ENCODE results near the gene DLGAP1. TPM values are rescaled to one million over a fixed set of nuclear protein-coding genes. Genes with fewer than 3 reads are reported as not detected.

Gene DLGAP1
- total RNA-seq, 1 experiment from 2014 or later: 23.0 TPM

DNA sequence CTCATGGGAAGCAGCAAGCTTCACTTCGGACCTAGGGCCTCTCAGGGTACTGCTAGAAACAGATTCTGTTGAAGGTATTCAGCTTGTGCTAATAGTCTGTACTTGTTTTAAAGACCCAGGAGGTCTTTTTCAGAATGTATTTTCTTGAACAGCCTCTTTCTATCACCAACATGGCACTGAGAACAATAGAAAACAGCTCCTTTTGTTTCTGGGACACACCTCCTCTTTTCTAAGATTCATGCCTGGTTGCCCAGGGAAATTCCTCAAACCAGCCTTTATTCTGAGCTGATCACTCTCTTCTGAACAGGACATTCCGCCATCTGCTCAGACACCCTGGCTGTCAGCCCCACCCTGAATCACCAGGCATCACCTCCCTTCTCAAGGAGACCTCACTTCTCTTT is 615.5 kb downstream of the DLGAP1 start (continued):
- TF ChIP-seq, protein P1, sequence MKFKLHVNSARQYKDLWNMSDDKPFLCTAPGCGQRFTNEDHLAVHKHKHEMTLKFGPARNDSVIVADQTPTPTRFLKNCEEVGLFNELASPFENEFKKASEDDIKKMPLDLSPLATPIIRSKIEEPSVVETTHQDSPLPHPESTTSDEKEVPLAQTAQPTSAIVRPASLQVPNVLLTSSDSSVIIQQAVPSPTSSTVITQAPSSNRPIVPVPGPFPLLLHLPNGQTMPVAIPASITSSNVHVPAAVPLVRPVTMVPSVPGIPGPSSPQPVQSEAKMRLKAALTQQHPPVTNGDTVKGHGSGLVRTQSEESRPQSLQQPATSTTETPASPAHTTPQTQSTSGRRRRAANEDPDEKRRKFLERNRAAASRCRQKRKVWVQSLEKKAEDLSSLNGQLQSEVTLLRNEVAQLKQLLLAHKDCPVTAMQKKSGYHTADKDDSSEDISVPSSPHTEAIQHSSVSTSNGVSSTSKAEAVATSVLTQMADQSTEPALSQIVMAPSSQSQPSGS (CRISPR knock-in tag; IDR thresholded peaks at IDR 0.05; ENCODE audit: borderline replicate concordance, low read depth): no peak
- TF ChIP-seq SOX15 (CRISPR knock-in tag; IDR thresholded peaks at IDR 0.05): no peak

DNA sequence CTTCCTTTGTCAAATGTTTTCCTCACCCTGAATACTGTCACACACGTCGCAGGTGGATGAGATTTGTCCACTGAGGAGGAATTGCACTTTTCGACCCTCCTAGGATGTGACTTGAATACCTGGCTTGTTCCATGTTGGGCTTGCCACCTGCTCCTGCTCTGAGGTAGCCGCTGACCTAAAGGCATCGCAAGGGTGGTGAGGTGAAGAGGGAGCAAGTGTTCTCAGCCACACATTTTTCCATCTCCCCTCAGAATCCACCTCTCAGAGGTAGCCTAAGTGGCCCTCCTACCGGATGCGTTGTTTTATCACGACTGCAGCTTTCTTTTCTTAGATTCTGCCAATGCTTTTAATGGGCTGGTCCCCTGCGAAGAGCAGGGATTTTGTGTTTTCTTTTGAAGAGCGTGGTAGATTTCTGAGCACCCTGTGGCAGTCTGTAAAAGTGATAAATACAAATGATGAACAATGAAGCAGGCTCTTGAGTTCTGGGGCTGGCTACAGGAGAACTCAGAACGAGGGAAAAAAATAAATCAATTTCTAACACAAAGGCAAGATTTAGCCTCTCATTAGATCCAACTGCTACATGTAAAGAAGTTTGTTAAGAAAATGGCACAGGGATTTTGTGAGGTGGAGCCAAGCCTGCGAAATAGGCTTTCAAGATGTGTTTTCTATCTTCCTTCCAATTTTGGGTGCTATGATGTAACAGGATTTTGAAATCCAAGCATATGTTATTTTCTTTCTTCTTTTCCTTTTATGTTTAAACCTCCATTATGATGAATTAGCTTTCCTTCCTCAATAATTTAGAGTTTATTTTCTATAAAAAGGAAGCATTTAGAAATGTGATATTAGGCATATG is 618.4 kb downstream of the DLGAP1 start:
- H3K9me3 Mint-ChIP-seq: 0 out of 2 replicates have a peak, but pooled peaks cover 3% of the 10 kb centered on the region
- TF ChIP-seq NFYB (CRISPR knock-in tag; conservative IDR thresholded peaks at IDR 0.05; ENCODE audit: low read depth) (no peak), FOXJ3 (CRISPR knock-in tag; IDR thresholded peaks at IDR 0.05; ENCODE audit: borderline replicate concordance) (no peak), RORB (CRISPR knock-in tag; IDR thresholded peaks at IDR 0.05) (no peak)
- TF ChIP-seq, protein P2, sequence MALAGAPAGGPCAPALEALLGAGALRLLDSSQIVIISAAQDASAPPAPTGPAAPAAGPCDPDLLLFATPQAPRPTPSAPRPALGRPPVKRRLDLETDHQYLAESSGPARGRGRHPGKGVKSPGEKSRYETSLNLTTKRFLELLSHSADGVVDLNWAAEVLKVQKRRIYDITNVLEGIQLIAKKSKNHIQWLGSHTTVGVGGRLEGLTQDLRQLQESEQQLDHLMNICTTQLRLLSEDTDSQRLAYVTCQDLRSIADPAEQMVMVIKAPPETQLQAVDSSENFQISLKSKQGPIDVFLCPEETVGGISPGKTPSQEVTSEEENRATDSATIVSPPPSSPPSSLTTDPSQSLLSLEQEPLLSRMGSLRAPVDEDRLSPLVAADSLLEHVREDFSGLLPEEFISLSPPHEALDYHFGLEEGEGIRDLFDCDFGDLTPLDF (CRISPR knock-in tag; IDR thresholded peaks at IDR 0.05): no peak
- POLR2A ChIA-PET: no interaction called here
- H3K27ac Mint-ChIP-seq: peak overlapping the region; percentile 68; the same call in 1 of the 2 replicates
- peak; percentile 57; the same call in 1 of the 2 replicates for ATAC-seq
- no peaks in the 10 kb centered on the region for H3K27me3 Mint-ChIP-seq (ENCODE audit: low read depth)
- CTCF ChIA-PET: no interaction called here
- peaks cover 37% of the 10 kb centered on the region for H3K4me1 Mint-ChIP-seq
- DNase-seq (ENCODE audit: low spot score): no peak
- H3K36me3 Mint-ChIP-seq: no peaks in the 10 kb centered on the region
- no peak overlapping the region for H3K4me3 Mint-ChIP-seq

- POLR2A ChIA-PET: interaction anchor here (0.7 kb wide), 1 partner anchor 359 kb away, joined by 3 read pairs; no protein-coding TSS in a partner anchor
- ATAC-seq: 0 out of 2 replicates have a peak, but pooled peaks have one; percentile 36
- CTCF ChIA-PET: interaction anchor here (0.7 to 1.4 kb wide), 3 partner anchors 8 to 139 kb away, joined by 3 to 5 read pairs (median 3); no protein-coding TSS in a partner anchor
- no peak overlapping the region for H3K27ac Mint-ChIP-seq
- DNase-seq (ENCODE audit: low spot score): no peak
- peaks cover 33% of the 10 kb centered on the region for H3K4me1 Mint-ChIP-seq
- H3K4me3 Mint-ChIP-seq: no peak overlapping the region
- H3K36me3 Mint-ChIP-seq: no peaks in the 10 kb centered on the region
- H3K9me3 Mint-ChIP-seq: 0 out of 2 replicates have a peak, but pooled peaks cover 3% of the 10 kb centered on the region
- no peaks in the 10 kb centered on the region for H3K27me3 Mint-ChIP-seq (ENCODE audit: low read depth)
- TF ChIP-seq TEAD4 (CRISPR knock-in tag; IDR thresholded peaks at IDR 0.05): no peak
- no peak for TF ChIP-seq NFE2L1 (CRISPR knock-in tag; IDR thresholded peaks at IDR 0.05)
- TF ChIP-seq SMAD3 (CRISPR knock-in tag; IDR thresholded peaks at IDR 0.05; ENCODE audit: borderline replicate concordance): no peak
- TF ChIP-seq GABPB1 (CRISPR knock-in tag; IDR thresholded peaks at IDR 0.05): no peak
- TF ChIP-seq PRRX2 (CRISPR knock-in tag; IDR thresholded peaks at IDR 0.05): no peak
- TF ChIP-seq ZNF532 (CRISPR knock-in tag; IDR thresholded peaks at IDR 0.05; ENCODE audit: borderline replicate concordance): no peak
- TF ChIP-seq EMX1 (CRISPR knock-in tag; IDR thresholded peaks at IDR 0.05): no peak
- no peak for TF ChIP-seq SMAD4 (CRISPR knock-in tag; IDR thresholded peaks at IDR 0.05)
- TF ChIP-seq OVOL2 (CRISPR knock-in tag; IDR thresholded peaks at IDR 0.05; ENCODE audit: borderline replicate concordance): no peak
- TF ChIP-seq MYBL2 (CRISPR knock-in tag; IDR thresholded peaks at IDR 0.05): no peak
- TF ChIP-seq RELA (CRISPR knock-in tag; IDR thresholded peaks at IDR 0.05; ENCODE audit: borderline replicate concordance): no peak
- TF ChIP-seq, protein P3, sequence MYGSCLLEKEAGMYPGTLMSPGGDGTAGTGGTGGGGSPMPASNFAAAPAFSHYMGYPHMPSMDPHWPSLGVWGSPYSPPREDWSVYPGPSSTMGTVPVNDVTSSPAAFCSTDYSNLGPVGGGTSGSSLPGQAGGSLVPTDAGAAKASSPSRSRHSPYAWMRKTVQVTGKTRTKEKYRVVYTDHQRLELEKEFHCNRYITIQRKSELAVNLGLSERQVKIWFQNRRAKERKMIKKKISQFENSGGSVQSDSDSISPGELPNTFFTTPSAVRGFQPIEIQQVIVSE (CRISPR knock-in tag; IDR thresholded peaks at IDR 0.05; ENCODE audit: borderline replicate concordance): no peak
- no peak for TF ChIP-seq IRF1 (CRISPR knock-in tag; IDR thresholded peaks at IDR 0.05)
- no peak for TF ChIP-seq GRHL2 (CRISPR knock-in tag; IDR thresholded peaks at IDR 0.05; ENCODE audit: insufficient replicate concordance, severe bottlenecking)
- no peak for TF ChIP-seq CTCF (IDR thresholded peaks at IDR 0.05)
- TF ChIP-seq FOXP1 (CRISPR knock-in tag; IDR thresholded peaks at IDR 0.05; ENCODE audit: borderline replicate concordance): no peak
These were observed 623.0 kb downstream of the DLGAP1 start for GRCh38 chr18:3832025-3832638.

Measured in WTC11 (cell line).